Placental pericyte (primary cell): ENCODE data around the gene MAGI3. TPM values are rescaled to one million over a fixed set of nuclear protein-coding genes. Genes with fewer than 3 reads are reported as not detected.

ENCODE experiments used
- small RNA-seq: library from RNA; depleted of rRNA; stranded (forward); fragments of <200 nt; gene quantifications from one replicate; pipeline ENCODE3, GENCODE V24; 2012; ENCODE audit warnings: low replicate concordance
- total RNA-seq: library from RNA; depleted of rRNA; stranded (reverse); fragments of >200 nt; gene quantifications from 2 replicates; pipeline ENCODE4 v1.2.3, GENCODE V29; 2012

Gene MAGI3
- 4.4 and 11.9 TPM in 2 replicates for total RNA-seq

DNA sequence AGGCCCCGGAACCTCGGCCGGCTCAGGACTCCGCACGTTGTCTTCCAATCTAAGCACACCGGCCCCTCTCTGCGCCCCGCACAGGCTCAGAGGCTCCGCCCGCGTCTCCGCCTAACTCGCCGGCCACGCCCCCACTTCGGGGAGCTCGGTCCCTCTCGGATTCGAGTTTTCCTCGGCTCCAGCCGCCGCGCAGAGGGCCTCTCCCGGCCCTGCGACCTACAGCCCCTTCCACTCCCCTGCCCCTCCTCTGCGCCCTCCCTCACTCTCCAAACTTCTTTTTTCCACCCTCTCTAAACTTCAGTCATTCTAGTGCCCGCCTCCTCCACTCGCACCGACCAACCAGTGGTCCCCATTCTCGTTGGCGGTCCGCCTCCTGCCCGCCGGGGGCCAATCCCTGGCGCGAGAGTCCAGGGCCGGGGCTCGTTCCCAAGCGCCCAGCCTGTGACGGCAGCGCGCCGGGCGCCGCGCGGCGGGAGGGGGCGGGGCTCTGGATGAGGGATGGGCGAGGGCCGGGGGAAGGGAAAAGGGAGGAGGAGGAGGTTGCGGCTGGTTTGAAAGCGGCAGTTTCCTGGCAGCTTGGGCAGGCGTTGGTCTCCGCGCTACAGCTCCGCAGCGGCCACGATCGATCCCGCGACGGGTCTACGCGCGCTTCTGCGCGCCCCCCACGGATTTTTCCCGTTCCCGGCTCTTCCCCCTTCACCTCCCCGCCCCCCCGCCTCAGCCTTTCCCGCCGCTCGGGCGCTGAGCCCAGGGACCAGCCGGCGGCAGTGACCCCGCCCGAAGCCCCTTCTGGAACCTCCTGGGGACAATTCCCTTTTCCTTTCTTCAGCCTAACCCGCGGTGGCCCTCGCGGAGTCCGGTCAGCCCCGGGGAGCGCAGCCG is at the start of gene MAGI3:
MAGI3 (plus strand) TSS at position 563 of the 882 bp plus-strand sequence. CDS start 519 bp downstream, outside the sequence.

Small RNA genes lying within 50 kb of the gene (small RNA-seq; reads per million reads assigned to genes)
- gene MTND5P20 = not detected
